SIG-M5 (cell line): Measurements from ENCODE around the gene PPP1R9A.

Source experiments
- DNase-seq: peaks from one replicate; lab custom pipeline; 2025; lab: John Stamatoyannopoulos, UW

PPP1R9A gene

GRCh38 chr7:95263785-95264362 lies 356.5 kb downstream of the PPP1R9A start:
- DNase-seq = no peak

- DNase-seq = no peak
Measured at GRCh38 chr7:95264363-95264891, 357.0 kb downstream of the PPP1R9A start.

- DNase-seq = no peak
Measured at GRCh38 chr7:95265634-95266033, 358.2 kb downstream of the PPP1R9A start.

GRCh38 chr7:95267754-95268153 lies 360.4 kb downstream of the PPP1R9A start:
- DNase-seq = no peak

GRCh38 chr7:95269640-95270039 lies 362.2 kb downstream of the PPP1R9A start:
- no peak for DNase-seq

- DNase-seq = no peak
Measured at GRCh38 chr7:95276114-95276513, 368.7 kb downstream of the PPP1R9A start.

GRCh38 chr7:95279417-95279816 lies 372.0 kb downstream of the PPP1R9A start:
- no peak for DNase-seq

GRCh38 chr7:95286096-95286495 lies 378.7 kb downstream of the PPP1R9A start:
- DNase-seq = no peak

GRCh38 chr7:95290166-95290830 lies 382.9 kb downstream of the PPP1R9A start:
- no peak for DNase-seq

- no peak for DNase-seq
Measured at GRCh38 chr7:95295397-95295796, 388.0 kb downstream of the PPP1R9A start.

- DNase-seq = no peak
Measured at GRCh38 chr7:95296456-95296855, 389.1 kb downstream of the PPP1R9A start.

GRCh38 chr7:95297041-95297440 lies 389.6 kb downstream of the PPP1R9A start:
- DNase-seq = no peak

GRCh38 chr7:95298091-95298490 lies 390.7 kb downstream of the PPP1R9A start:
- no peak for DNase-seq

GRCh38 chr7:95303013-95303905 lies 395.9 kb downstream of the PPP1R9A start:
- no peak for DNase-seq

GRCh38 chr7:95304990-95305389 lies 397.6 kb downstream of the PPP1R9A start:
- DNase-seq = no peak

- no peak for DNase-seq
Measured at GRCh38 chr7:95309951-95310350, 402.6 kb downstream of the PPP1R9A start.

- DNase-seq = no peak
Measured at GRCh38 chr7:95311389-95311788, 404.0 kb downstream of the PPP1R9A start.

GRCh38 chr7:95312561-95312960 lies 405.2 kb downstream of the PPP1R9A start:
- no peak for DNase-seq

- DNase-seq = no peak
Measured at GRCh38 chr7:95316588-95316987, 409.2 kb downstream of the PPP1R9A start.

GRCh38 chr7:95317546-95317945 lies 410.2 kb downstream of the PPP1R9A start:
- DNase-seq = no peak

GRCh38 chr7:95317966-95318365 lies 410.6 kb downstream of the PPP1R9A start:
- no peak for DNase-seq

- DNase-seq = no peak
Measured at GRCh38 chr7:95318501-95319100, 411.2 kb downstream of the PPP1R9A start.
